ENCODE data around the gene WFDC9.
A peak's percentile ranks its signal among the peaks of the same experiment; 100 is the strongest.
"Not testable (repeated sequence)": the region's sequence is repeated elsewhere in the genome, so short reads cannot be mapped to it uniquely, and the experiment has no call there.

The WFDC9 gene

GRCh38 chr20:45592574-45593189 lies 38.4 kb downstream of the WFDC9 start:
- DNase-seq (ENCODE audit: low spot score): peak; percentile 46

DNA sequence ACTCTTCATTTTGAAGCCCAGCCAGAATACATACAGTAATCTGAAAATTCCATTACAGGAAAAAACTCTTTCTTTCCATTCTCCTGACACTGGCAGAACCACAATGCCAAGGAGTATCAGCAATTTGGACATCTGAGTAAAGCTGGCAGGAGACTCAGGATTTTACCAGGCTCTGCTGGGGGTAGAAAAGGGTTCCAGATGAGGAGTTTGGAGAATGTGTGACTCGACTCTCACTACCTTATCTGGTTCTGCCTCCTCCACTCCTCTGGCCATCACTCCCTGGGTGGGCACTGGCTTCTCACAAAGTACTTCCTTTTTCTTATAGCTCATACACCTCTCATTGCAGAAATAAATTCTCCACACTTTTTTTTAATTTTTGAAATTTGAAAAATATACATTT lies 41.4 kb downstream of the WFDC9 start:
- DNase-seq (ENCODE audit: low spot score): no peak

- no peak for DNase-seq (ENCODE audit: low spot score)
These were observed 42.3 kb downstream of the WFDC9 start for GRCh38 chr20:45588800-45589199.

- DNase-seq (ENCODE audit: low spot score): not testable (repeated sequence)
These were observed 45.1 kb downstream of the WFDC9 start for GRCh38 chr20:45585986-45586385.

DNA sequence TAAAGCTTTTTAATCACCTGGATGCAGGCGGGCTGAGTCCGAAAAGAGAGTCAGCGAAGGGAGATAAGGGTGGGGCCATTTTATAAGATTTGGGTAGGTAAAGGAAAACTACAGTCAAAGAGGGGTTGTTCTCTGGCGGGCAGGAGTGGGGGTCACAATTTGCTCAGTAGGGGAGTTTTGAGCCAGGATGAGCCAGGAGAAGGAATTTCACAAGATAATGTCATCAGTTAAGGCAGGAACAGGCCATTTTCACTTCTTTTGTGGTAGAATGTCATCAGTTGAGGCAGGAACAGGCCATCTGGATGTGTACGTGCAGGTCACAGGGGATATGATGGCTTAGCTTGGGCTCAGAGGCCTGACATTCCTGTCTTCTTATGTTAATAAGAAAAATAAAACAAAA lies 46.8 kb downstream of the WFDC9 start:
- not testable (repeated sequence) for DNase-seq (ENCODE audit: low spot score)

DNA sequence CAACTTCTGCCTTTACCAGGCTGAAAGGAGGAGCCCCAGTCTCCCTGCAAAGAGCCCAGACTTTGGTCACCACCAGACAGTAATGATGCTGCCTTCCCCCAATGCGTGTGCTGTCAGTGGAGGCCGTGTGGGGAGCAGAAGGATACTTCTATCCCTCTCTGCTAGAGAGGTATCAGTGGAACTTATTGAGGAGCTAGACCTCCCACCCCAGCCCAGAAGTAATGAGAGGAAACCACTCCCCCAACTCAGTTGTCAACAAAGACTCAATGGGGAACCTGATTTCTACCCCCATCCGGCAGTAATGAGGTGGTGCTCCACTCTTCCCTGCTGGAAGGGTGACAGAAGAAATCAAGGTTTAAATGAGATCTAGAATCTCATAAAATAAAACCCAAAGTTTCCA lies 47.6 kb downstream of the WFDC9 start:
- DNase-seq (ENCODE audit: low spot score): no peak

GRCh38 chr20:45581702-45582101 lies 49.4 kb downstream of the WFDC9 start:
- DNase-seq (ENCODE audit: low spot score): no peak

GRCh38 chr20:45579184-45579583 lies 51.9 kb downstream of the WFDC9 start, which contains the start of gene WFDC8:
Gene WFDC8, minus strand, starts transcription at chr20:45579284. Its CDS starts 37 bp downstream, at chr20:45579247.
- DNase-seq (ENCODE audit: low spot score): no peak

DNA sequence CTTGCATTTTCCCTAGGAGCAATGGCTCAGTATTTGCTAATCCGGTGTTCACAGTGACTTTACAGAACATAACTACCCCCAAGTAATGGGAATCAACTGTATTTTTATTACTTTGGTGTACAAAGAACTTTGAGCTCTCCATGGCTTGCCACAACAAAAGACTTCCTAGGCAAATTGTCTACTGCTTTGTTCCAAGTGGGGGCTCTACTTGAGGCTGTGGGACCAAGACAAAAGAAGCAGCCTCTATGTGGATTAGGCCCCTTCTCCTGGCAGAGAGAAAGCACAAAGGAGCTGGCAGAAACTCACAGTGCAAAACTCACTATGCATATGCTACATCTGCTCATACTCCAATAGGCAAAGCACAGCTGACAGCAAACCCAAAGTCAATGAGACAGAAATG lies 52.9 kb downstream of the WFDC9 start:
- no peak for DNase-seq (ENCODE audit: low spot score)

- DNase-seq (ENCODE audit: low spot score): no peak
These were observed 54.1 kb downstream of the WFDC9 start for GRCh38 chr20:45576995-45577394.

- DNase-seq (ENCODE audit: low spot score): no peak
These were observed 55.2 kb downstream of the WFDC9 start for GRCh38 chr20:45575931-45576330.

GRCh38 chr20:45569650-45570049 lies 61.4 kb downstream of the WFDC9 start:
- DNase-seq (ENCODE audit: low spot score): not testable (repeated sequence)

DNA sequence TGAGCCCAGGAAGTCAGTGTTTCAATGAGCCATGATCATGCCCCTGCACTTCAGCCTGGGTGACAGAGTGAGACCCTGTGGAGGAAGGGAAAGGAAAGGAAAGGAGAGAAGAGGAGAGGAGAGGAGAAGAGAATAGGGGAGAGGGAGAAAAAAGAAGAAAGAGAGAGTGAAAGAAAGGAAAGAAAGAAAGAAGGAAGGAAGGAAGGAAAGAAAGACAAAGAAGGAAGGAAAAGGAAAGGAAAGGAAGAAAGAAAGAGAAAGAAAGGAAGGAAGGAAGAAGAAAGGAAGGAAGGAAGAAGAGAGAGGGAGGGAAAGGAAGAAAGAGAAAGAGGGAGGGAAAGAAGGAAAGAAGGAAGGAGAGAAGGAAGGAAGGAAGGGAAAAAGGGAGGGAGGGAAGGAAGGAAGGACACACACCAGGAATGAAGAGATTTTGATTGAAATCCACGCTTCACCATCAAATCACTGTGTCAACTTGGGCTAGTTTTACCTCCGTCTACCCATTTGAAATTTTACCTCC lies 66.3 kb downstream of the WFDC9 start:
- DNase-seq (ENCODE audit: low spot score): no peak

Data from kidney capillary endothelial cell (primary cell).